Measurements from ENCODE around the gene DHRS4L2.
"Not testable (repeated sequence)": the region's sequence is repeated elsewhere in the genome, so short reads cannot be mapped to it uniquely, and the experiment has no call there.

- not testable (repeated sequence) for TF ChIP-seq CTCF (IDR thresholded peaks at IDR 0.05); ZFX (IDR thresholded peaks at IDR 0.05; ENCODE audit: borderline replicate concordance)
Measured at GRCh38 chr14:24049002-24049401, 60.3 kb downstream of the DHRS4L2 start.
